Left ventricle myocardium inferior (tissue), 1 donor: Measurements from ENCODE around the gene RGP1. TPM values are rescaled to one million over a fixed set of nuclear protein-coding genes. Genes with fewer than 3 reads are reported as not detected.

Experiments
- DNase-seq: peaks from one replicate; pipeline ENCODE4 v3.0.0-alpha.2; 2020
- H3K27ac ChIP-seq: fragments of 200-600 bp; replicated peaks from 2 replicates; pipeline ENCODE4 v1.8.0; 2021
- H3K27me3 ChIP-seq: fragments of 200-600 bp; 2 replicates; pipeline ENCODE4 v1.8.0; 2021; ENCODE audit warnings: low read depth
- H3K36me3 ChIP-seq: fragments of 200-600 bp; 2 replicates; pipeline ENCODE4 v1.8.0; 2021
- H3K4me1 ChIP-seq: fragments of 200-600 bp; 2 replicates; pipeline ENCODE4 v1.8.0; 2021
- H3K4me3 ChIP-seq: fragments of 200-600 bp; 2 replicates; pipeline ENCODE4 v1.8.0; 2021; ENCODE audit warnings: mild to moderate bottlenecking, moderate library complexity
- H3K9me3 ChIP-seq: fragments of 200-600 bp; replicated peaks from 2 replicates; pipeline ENCODE4 v1.8.0; 2021
- CTCF ChIP-seq: fragments of 200-600 bp; IDR thresholded peaks from 2 replicates; pipeline ENCODE4 v1.8.0; 2021; ENCODE audit warnings: antibody characterized with exemption, mild to moderate bottlenecking, borderline replicate concordance
- intact Hi-C: fragments of 100-400 bp; cut with micrococcal nuclease; formaldehyde crosslinking; loops from one replicate; pipeline ENCODE4 v1.11.0; 2022
- total RNA-seq: library from RNA; stranded (reverse); fragmentation: NEBNext Ultra II Directional; extraction: Animal tissue kit (Norgen Biotek cat#: 25700); gene quantifications from one replicate; pipeline ENCODE4 v1.2.1, GENCODE V29; 2021
- donor health status: DM: no; HTN: yes; CAD: no; lungs with severe emphysema.

RGP1 gene
- total RNA-seq, 1 donor from 2014 or later, result 30.2 TPM

GRCh38 chr9:35732800-35733541 lies 16.1 kb upstream of the RGP1 start:
- intact Hi-C loops, result loop anchor here (5.0 kb wide), 1 partner anchor 86 kb away; no protein-coding TSS in a partner anchor
- TF ChIP-seq CTCF, result no peak
- DNase-seq, result no peak
- no peaks in the 10 kb centered on the region for H3K9me3 ChIP-seq
- peaks cover 47% of the 10 kb centered on the region for H3K36me3 ChIP-seq
- peak overlapping the region; percentile 99 for H3K27ac ChIP-seq
- H3K27me3 ChIP-seq, result no peaks in the 10 kb centered on the region
- H3K4me1 ChIP-seq, result peaks cover 73% of the 10 kb centered on the region
- H3K4me3 ChIP-seq, result peak overlapping the region; percentile 82

- Histone ChIP-seq H3K27me3 (no peaks in the 10 kb centered on the region), H3K4me3 (no peak overlapping the region), H3K4me1 (peaks cover 61% of the 10 kb centered on the region), H3K36me3 (peaks cover 54% of the 10 kb centered on the region), H3K9me3 (no peaks in the 10 kb centered on the region), H3K27ac (peak overlapping the region; percentile 99)
- intact Hi-C loops, result loop anchor here (5.0 kb wide), 1 partner anchor 87 kb away; no protein-coding TSS in a partner anchor
- DNase-seq, result no peak
- TF ChIP-seq CTCF, result no peak
Observed at GRCh38 chr9:35734096-35734495, 15.0 kb upstream of the RGP1 start.

GRCh38 chr9:35736201-35736633 lies 12.9 kb upstream of the RGP1 start:
- TF ChIP-seq CTCF, result peak; percentile 87
- Histone ChIP-seq H3K4me3 (no peak overlapping the region), H3K4me1 (peaks cover 40% of the 10 kb centered on the region), H3K9me3 (no peaks in the 10 kb centered on the region), H3K27ac (peak overlapping the region; percentile 48), H3K36me3 (peaks cover 74% of the 10 kb centered on the region), H3K27me3 (no peaks in the 10 kb centered on the region)
- intact Hi-C loops, result no loop called here
- DNase-seq, result peak; percentile 48

GRCh38 chr9:35737143-35737542 lies 11.9 kb upstream of the RGP1 start:
- no peaks in the 10 kb centered on the region for H3K27me3 ChIP-seq
- no peak overlapping the region for H3K4me3 ChIP-seq
- peaks cover 82% of the 10 kb centered on the region for H3K36me3 ChIP-seq
- intact Hi-C loops, result no loop called here
- no peak for TF ChIP-seq CTCF
- peaks cover 39% of the 10 kb centered on the region for H3K4me1 ChIP-seq
- DNase-seq, result no peak
- peak overlapping the region; percentile 48 for H3K27ac ChIP-seq
- H3K9me3 ChIP-seq, result no peaks in the 10 kb centered on the region

GRCh38 chr9:35738186-35738585 lies 10.9 kb upstream of the RGP1 start:
- Histone ChIP-seq H3K9me3 (no peaks in the 10 kb centered on the region), H3K4me3 (no peak overlapping the region), H3K4me1 (peaks cover 35% of the 10 kb centered on the region), H3K36me3 (peaks cover 93% of the 10 kb centered on the region), H3K27ac (no peak overlapping the region), H3K27me3 (no peaks in the 10 kb centered on the region)
- no peak for TF ChIP-seq CTCF
- intact Hi-C loops, result no loop called here
- no peak for DNase-seq
